Loucy (cell line): Measurements from ENCODE around the gene ASZ1.

Source experiments
- H2AFZ ChIP-seq: fragments of 200-600 bp; sonication (generic); 2 replicates; pipeline ENCODE4 v1.6.0; 2016; ENCODE audit warnings: antibody characterized with exemption, mild to moderate bottlenecking, low read length, moderate library complexity
- H3F3A ChIP-seq: fragments of 200-600 bp; 2 replicates; pipeline ENCODE4 v1.6.0; 2016; ENCODE audit warnings: antibody characterized with exemption, low read depth, mild to moderate bottlenecking
- H3K27me3 ChIP-seq: fragments of 200-600 bp; sonication (generic); 2 replicates; pipeline ENCODE4 v1.6.1; 2014; ENCODE audit warnings: low read length, mild to moderate bottlenecking; ENCODE audit not compliant: insufficient read depth, poor library complexity, severe bottlenecking
- H3K36me3 ChIP-seq: fragments of 200-600 bp; sonication (generic); 2 replicates; pipeline ENCODE4 v1.6.1; 2016; ENCODE audit warnings: low read length; ENCODE audit not compliant: insufficient read depth
- H3K4me1 ChIP-seq: fragments of 200-600 bp; sonication (generic); 2 replicates; pipeline ENCODE4 v1.5.1; 2014; ENCODE audit warnings: low read length, mild to moderate bottlenecking; ENCODE audit not compliant: insufficient read depth, poor library complexity, severe bottlenecking
- H3K4me2 ChIP-seq: fragments of 200-600 bp; sonication (generic); 2 replicates; pipeline ENCODE4 v1.6.0; 2014; ENCODE audit warnings: antibody characterized with exemption, low read length, low read depth, mild to moderate bottlenecking; ENCODE audit not compliant: poor library complexity, severe bottlenecking
- H3K4me3 ChIP-seq: fragments of 200-600 bp; sonication (generic); 2 replicates; pipeline ENCODE4 v1.5.1; 2014; ENCODE audit warnings: low read length, mild to moderate bottlenecking, mixed read lengths; ENCODE audit not compliant: poor library complexity, severe bottlenecking
- H3K79me2 ChIP-seq: fragments of 200-600 bp; sonication (generic); 2 replicates; pipeline ENCODE4 v1.6.1; 2014; ENCODE audit warnings: low read length; ENCODE audit not compliant: insufficient read depth
- H3K9ac ChIP-seq: fragments of 200-600 bp; sonication (generic); 2 replicates; pipeline ENCODE4 v1.6.0; 2014; ENCODE audit warnings: mild to moderate bottlenecking, low read depth, low read length, moderate library complexity; ENCODE audit not compliant: poor library complexity, severe bottlenecking
- H3K9me2 ChIP-seq: fragments of 200-600 bp; sonication (generic); replicated peaks from 2 replicates; pipeline ENCODE4 v1.6.1; 2016; ENCODE audit warnings: low read depth, low read length, mixed read lengths
- H3K9me3 ChIP-seq: fragments of 200-600 bp; sonication (generic); 2 replicates; pipeline ENCODE4 v1.6.1; 2014; ENCODE audit warnings: mild to moderate bottlenecking, antibody characterized with exemption, low read length, low read depth; ENCODE audit not compliant: insufficient read depth
- H4K20me1 ChIP-seq: fragments of 200-600 bp; sonication (generic); 2 replicates; pipeline ENCODE4 v1.6.0; 2014; ENCODE audit warnings: antibody characterized with exemption, low read length, mild to moderate bottlenecking; ENCODE audit not compliant: insufficient read depth, poor library complexity, severe bottlenecking
- CTCF ChIP-seq: fragments of 200-600 bp; sonication (generic); conservative IDR thresholded peaks from 2 replicates; pipeline ENCODE4 v1.5.1; 2014; ENCODE audit warnings: mild to moderate bottlenecking, antibody characterized with exemption, low read length
- EZH2phosphoT487 ChIP-seq: fragments of 200-600 bp; IDR thresholded peaks from 2 replicates; pipeline ENCODE4 v1.6.1; 2018; ENCODE audit warnings: antibody characterized with exemption, mild to moderate bottlenecking, moderate library complexity, borderline replicate concordance

ASZ1 gene

GRCh38 chr7:117325836-117326235 is 101.5 kb downstream of the ASZ1 start:
- Histone ChIP-seq H3K9ac (no peak overlapping the region), H3K4me3 (no peak overlapping the region), H3K79me2 (no peaks in the 10 kb centered on the region), H3K9me3 (no peaks in the 10 kb centered on the region), H3F3A (no peaks in the 10 kb centered on the region), H3K4me1 (no peaks in the 10 kb centered on the region), H3K27me3 (no peaks in the 10 kb centered on the region), H3K36me3 (no peaks in the 10 kb centered on the region), H4K20me1 (no peaks in the 10 kb centered on the region), H2AFZ (no peak overlapping the region), H3K4me2 (no peak overlapping the region), H3K9me2 (no peaks in the 10 kb centered on the region)
- TF ChIP-seq EZH2phosphoT487 (no peak), CTCF (no peak)

- Histone ChIP-seq H2AFZ (no peak overlapping the region), H3K9me3 (no peaks in the 10 kb centered on the region), H3K4me2 (no peak overlapping the region), H3F3A (no peaks in the 10 kb centered on the region), H3K4me1 (no peaks in the 10 kb centered on the region), H3K9me2 (no peaks in the 10 kb centered on the region), H3K79me2 (no peaks in the 10 kb centered on the region), H3K9ac (no peak overlapping the region), H3K36me3 (no peaks in the 10 kb centered on the region), H3K27me3 (no peaks in the 10 kb centered on the region), H3K4me3 (no peak overlapping the region), H4K20me1 (no peaks in the 10 kb centered on the region)
- TF ChIP-seq EZH2phosphoT487 (no peak), CTCF (no peak)
Measured at GRCh38 chr7:117324960-117325359, 102.3 kb downstream of the ASZ1 start.

- H4K20me1 ChIP-seq, result no peaks in the 10 kb centered on the region
- H3K4me2 ChIP-seq, result no peak overlapping the region
- H3K27me3 ChIP-seq, result no peaks in the 10 kb centered on the region
- H3K36me3 ChIP-seq, result no peaks in the 10 kb centered on the region
- no peak overlapping the region for H3K4me3 ChIP-seq
- H3K4me1 ChIP-seq, result no peaks in the 10 kb centered on the region
- no peak overlapping the region for H2AFZ ChIP-seq
- no peak overlapping the region for H3K9ac ChIP-seq
- TF ChIP-seq CTCF, result no peak
- TF ChIP-seq EZH2phosphoT487, result no peak
- H3K9me2 ChIP-seq, result no peaks in the 10 kb centered on the region
- H3F3A ChIP-seq, result no peaks in the 10 kb centered on the region
- no peaks in the 10 kb centered on the region for H3K9me3 ChIP-seq
- no peaks in the 10 kb centered on the region for H3K79me2 ChIP-seq
Measured at GRCh38 chr7:117323851-117324711, 103.2 kb downstream of the ASZ1 start.
